ENCODE data around the gene MERTK.

DNA sequence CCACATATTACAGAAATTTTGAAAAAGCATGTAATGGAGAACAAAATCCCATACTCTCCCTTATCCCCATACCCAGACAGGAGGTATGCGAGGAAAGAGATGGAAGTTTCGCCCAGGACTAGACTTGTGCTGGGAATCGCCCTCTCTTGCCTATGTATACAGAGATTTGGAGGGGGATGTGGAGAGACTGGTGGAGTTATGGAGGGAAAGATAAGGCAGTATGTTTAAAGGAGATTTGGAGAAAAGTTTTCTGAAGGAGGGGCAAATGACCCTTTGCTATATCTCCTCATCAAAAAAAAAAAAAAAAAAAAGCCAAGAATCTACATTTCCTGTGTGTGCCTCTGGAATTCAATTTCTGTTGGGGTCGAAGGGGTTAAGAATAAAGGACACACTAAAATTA lies 75.3 kb downstream of the MERTK start:
- TF ChIP-seq POLR2AphosphoS5 (IDR thresholded peaks at IDR 0.05; ENCODE audit: low read depth, low read length) (no peak), EP300 (IDR thresholded peaks at IDR 0.05; ENCODE audit: borderline replicate concordance in 1 of 2, low read depth in 1 of 2, low read length in 1 of 2) (no peak), TCF12 (IDR thresholded peaks at IDR 0.05) (no peak), FOXM1 (IDR thresholded peaks at IDR 0.05; ENCODE audit: low read depth) (no peak)
- TF ChIP-seq, protein P1, sequence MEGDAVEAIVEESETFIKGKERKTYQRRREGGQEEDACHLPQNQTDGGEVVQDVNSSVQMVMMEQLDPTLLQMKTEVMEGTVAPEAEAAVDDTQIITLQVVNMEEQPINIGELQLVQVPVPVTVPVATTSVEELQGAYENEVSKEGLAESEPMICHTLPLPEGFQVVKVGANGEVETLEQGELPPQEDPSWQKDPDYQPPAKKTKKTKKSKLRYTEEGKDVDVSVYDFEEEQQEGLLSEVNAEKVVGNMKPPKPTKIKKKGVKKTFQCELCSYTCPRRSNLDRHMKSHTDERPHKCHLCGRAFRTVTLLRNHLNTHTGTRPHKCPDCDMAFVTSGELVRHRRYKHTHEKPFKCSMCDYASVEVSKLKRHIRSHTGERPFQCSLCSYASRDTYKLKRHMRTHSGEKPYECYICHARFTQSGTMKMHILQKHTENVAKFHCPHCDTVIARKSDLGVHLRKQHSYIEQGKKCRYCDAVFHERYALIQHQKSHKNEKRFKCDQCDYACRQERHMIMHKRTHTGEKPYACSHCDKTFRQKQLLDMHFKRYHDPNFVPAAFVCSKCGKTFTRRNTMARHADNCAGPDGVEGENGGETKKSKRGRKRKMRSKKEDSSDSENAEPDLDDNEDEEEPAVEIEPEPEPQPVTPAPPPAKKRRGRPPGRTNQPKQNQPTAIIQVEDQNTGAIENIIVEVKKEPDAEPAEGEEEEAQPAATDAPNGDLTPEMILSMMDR (IDR thresholded peaks at IDR 0.05) = no peak
- TF ChIP-seq, protein P2, sequence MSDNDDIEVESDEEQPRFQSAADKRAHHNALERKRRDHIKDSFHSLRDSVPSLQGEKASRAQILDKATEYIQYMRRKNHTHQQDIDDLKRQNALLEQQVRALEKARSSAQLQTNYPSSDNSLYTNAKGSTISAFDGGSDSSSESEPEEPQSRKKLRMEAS (IDR thresholded peaks at IDR 0.05; ENCODE audit: low read depth) = no peak

Data from SK-N-SH (cell line).